ENCODE measurements around the gene GCK. TPM values are rescaled to one million over a fixed set of nuclear protein-coding genes. Genes with fewer than 3 reads are reported as not detected.

The GCK gene
- total and polyA plus RNA-seq, 2 of the 13 experiments (the other 11 are each of a cell fraction or from before 2014, with no cell fraction given), result not detected

GRCh38 chr7:44153948-44154335 lies 35.3 kb downstream of the GCK start (continued):
- no peak for TF ChIP-seq AHDC1 (CRISPR knock-in tag; IDR thresholded peaks at IDR 0.05; ENCODE audit: borderline replicate concordance)
- no peak for TF ChIP-seq KLF12 (CRISPR knock-in tag; IDR thresholded peaks at IDR 0.05; ENCODE audit: borderline replicate concordance)
- no peak for TF ChIP-seq RERE (CRISPR knock-in tag; IDR thresholded peaks at IDR 0.05; ENCODE audit: low read depth)
- no peak for TF ChIP-seq ZBTB42 (CRISPR knock-in tag; IDR thresholded peaks at IDR 0.05)

Data from HepG2 (cell line).